MM.1S (cell line): ENCODE data around the gene CEP170B.
"Not testable (repeated sequence)": the region's sequence is repeated elsewhere in the genome, so short reads cannot be mapped to it uniquely, and the experiment has no call there.

Experiments used
- EZH2 ChIP-seq: fragments of 300-600 bp; sonication (generic); optimal IDR thresholded peaks from 2 replicates; pipeline ENCODE3; 2017; ENCODE audit warnings: low read depth, mild to moderate bottlenecking, antibody characterized with exemption, low read length, mixed read lengths
- EZH2phosphoT487 ChIP-seq: fragments of 300-600 bp; sonication (generic); IDR thresholded peaks from 2 replicates; pipeline ENCODE4 v1.6.1; 2018; ENCODE audit warnings: antibody characterized with exemption, low read length
- TF ChIP-seq, protein P1 (sequence below): fragments of 300-600 bp; sonication (generic); IDR thresholded peaks from 2 replicates; pipeline ENCODE4 v1.5.1; 2016; ENCODE audit warnings: antibody characterized with exemption, low read length, mixed read lengths

- not testable (repeated sequence) for TF ChIP-seq EZH2, EZH2phosphoT487
- TF ChIP-seq, protein P1, sequence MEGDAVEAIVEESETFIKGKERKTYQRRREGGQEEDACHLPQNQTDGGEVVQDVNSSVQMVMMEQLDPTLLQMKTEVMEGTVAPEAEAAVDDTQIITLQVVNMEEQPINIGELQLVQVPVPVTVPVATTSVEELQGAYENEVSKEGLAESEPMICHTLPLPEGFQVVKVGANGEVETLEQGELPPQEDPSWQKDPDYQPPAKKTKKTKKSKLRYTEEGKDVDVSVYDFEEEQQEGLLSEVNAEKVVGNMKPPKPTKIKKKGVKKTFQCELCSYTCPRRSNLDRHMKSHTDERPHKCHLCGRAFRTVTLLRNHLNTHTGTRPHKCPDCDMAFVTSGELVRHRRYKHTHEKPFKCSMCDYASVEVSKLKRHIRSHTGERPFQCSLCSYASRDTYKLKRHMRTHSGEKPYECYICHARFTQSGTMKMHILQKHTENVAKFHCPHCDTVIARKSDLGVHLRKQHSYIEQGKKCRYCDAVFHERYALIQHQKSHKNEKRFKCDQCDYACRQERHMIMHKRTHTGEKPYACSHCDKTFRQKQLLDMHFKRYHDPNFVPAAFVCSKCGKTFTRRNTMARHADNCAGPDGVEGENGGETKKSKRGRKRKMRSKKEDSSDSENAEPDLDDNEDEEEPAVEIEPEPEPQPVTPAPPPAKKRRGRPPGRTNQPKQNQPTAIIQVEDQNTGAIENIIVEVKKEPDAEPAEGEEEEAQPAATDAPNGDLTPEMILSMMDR: not testable (repeated sequence)
These were observed 78.3 kb downstream of the CEP170B start for GRCh38 chr14:104943216-104944015.
